ENCODE measurements around the gene DCAF7.
A peak's percentile ranks its signal among the peaks of the same experiment; 100 is the strongest.

The DCAF7 gene

GRCh38 chr17:63549946-63550816, at the start of gene DCAF7:
DCAF7 (plus strand) TSS chr17:63550477; CDS start chr17:63550678, 201 bp downstream.
- peak; percentile 94 for FAIRE-seq

GRCh38 chr17:63500543-63501390, 49.5 kb upstream of the DCAF7 start:
- no peak for FAIRE-seq

GRCh38 chr17:63503341-63503705, 47.0 kb upstream of the DCAF7 start:
- no peak for FAIRE-seq

GRCh38 chr17:63504261-63504660, 46.0 kb upstream of the DCAF7 start:
- FAIRE-seq = no peak

- no peak for FAIRE-seq
These were observed 44.9 kb upstream of the DCAF7 start for GRCh38 chr17:63505341-63505740.

- no peak for FAIRE-seq
These were observed 43.6 kb upstream of the DCAF7 start for GRCh38 chr17:63506627-63507026.

- FAIRE-seq = no peak
These were observed 38.9 kb upstream of the DCAF7 start for GRCh38 chr17:63511331-63511730.

- no peak for FAIRE-seq
These were observed 37.9 kb upstream of the DCAF7 start for GRCh38 chr17:63512388-63512787.

GRCh38 chr17:63512896-63513644, 37.2 kb upstream of the DCAF7 start:
- FAIRE-seq = no peak

GRCh38 chr17:63514477-63514876, 35.8 kb upstream of the DCAF7 start:
- no peak for FAIRE-seq

GRCh38 chr17:63514974-63515373, 35.3 kb upstream of the DCAF7 start:
- no peak for FAIRE-seq

GRCh38 chr17:63515426-63515825, 34.9 kb upstream of the DCAF7 start:
- no peak for FAIRE-seq

GRCh38 chr17:63516910-63517824, 33.1 kb upstream of the DCAF7 start:
- no peak for FAIRE-seq

- FAIRE-seq = no peak
These were observed 32.3 kb upstream of the DCAF7 start for GRCh38 chr17:63517825-63518534.

- FAIRE-seq = no peak
These were observed 31.0 kb upstream of the DCAF7 start for GRCh38 chr17:63519116-63519881.

- no peak for FAIRE-seq
These were observed 30.1 kb upstream of the DCAF7 start for GRCh38 chr17:63519972-63520882.

- no peak for FAIRE-seq
These were observed 26.9 kb upstream of the DCAF7 start, which contains the start of gene KCNH6 for GRCh38 chr17:63523253-63523855. KCNH6 (plus strand) TSS chr17:63523358; CDS start chr17:63523414, 56 bp downstream.

GRCh38 chr17:63524051-63524450, 26.2 kb upstream of the DCAF7 start:
- FAIRE-seq = no peak
